Measurements from ENCODE around the gene BCL7A.
"Not testable (repeated sequence)": the region's sequence is repeated elsewhere in the genome, so short reads cannot be mapped to it uniquely, and the experiment has no call there.

The BCL7A gene

GRCh38 chr12:122054842-122055520 lies 33.3 kb downstream of the BCL7A start:
- no peak for DNase-seq (ENCODE audit: low read depth in 2 of 2)

GRCh38 chr12:122056406-122056805 lies 34.7 kb downstream of the BCL7A start:
- DNase-seq (ENCODE audit: low read depth in 2 of 2), result not testable (repeated sequence)

- no peak for DNase-seq (ENCODE audit: low read depth in 2 of 2)
These were observed 35.5 kb downstream of the BCL7A start for GRCh38 chr12:122057007-122057735.

GRCh38 chr12:122057769-122058168 lies 36.1 kb downstream of the BCL7A start:
- no peak for DNase-seq (ENCODE audit: low read depth in 2 of 2)

- DNase-seq (ENCODE audit: low read depth in 2 of 2), result no peak
These were observed 37.0 kb downstream of the BCL7A start for GRCh38 chr12:122058549-122059149.

GRCh38 chr12:122059203-122059960 lies 37.7 kb downstream of the BCL7A start:
- no peak for DNase-seq (ENCODE audit: low read depth in 2 of 2)

GRCh38 chr12:122060081-122060501 lies 38.4 kb downstream of the BCL7A start:
- DNase-seq (ENCODE audit: low read depth in 2 of 2), result no peak

GRCh38 chr12:122061253-122061652 lies 39.6 kb downstream of the BCL7A start:
- no peak for DNase-seq (ENCODE audit: low read depth in 2 of 2)

GRCh38 chr12:122062832-122063693 lies 41.4 kb downstream of the BCL7A start:
- no peak for DNase-seq (ENCODE audit: low read depth in 2 of 2)

- no peak for DNase-seq (ENCODE audit: low read depth in 2 of 2)
These were observed 42.0 kb downstream of the BCL7A start for GRCh38 chr12:122063694-122064024.

GRCh38 chr12:122064025-122064777 lies 42.5 kb downstream of the BCL7A start:
- DNase-seq (ENCODE audit: low read depth in 2 of 2), result no peak

GRCh38 chr12:122064780-122065588 lies 43.3 kb downstream of the BCL7A start:
- DNase-seq (ENCODE audit: low read depth in 2 of 2), result no peak

- no peak for DNase-seq (ENCODE audit: low read depth in 2 of 2)
These were observed 45.9 kb downstream of the BCL7A start for GRCh38 chr12:122067548-122067947.

GRCh38 chr12:122067966-122068365 lies 46.3 kb downstream of the BCL7A start:
- no peak for DNase-seq (ENCODE audit: low read depth in 2 of 2)

- DNase-seq (ENCODE audit: low read depth in 2 of 2), result no peak
These were observed 50.6 kb downstream of the BCL7A start for GRCh38 chr12:122072031-122072970.

GRCh38 chr12:122073815-122074214 lies 52.1 kb downstream of the BCL7A start:
- DNase-seq (ENCODE audit: low read depth in 2 of 2), result no peak

- no peak for DNase-seq (ENCODE audit: low read depth in 2 of 2)
These were observed 55.2 kb downstream of the BCL7A start for GRCh38 chr12:122076743-122077495.

All from stimulated activated CD4-positive, alpha-beta T cell treated with anti-CD3 and anti-CD28 coated beads, Interleukin-12 subunit alpha, Interleukin-12 subunit beta, amount 100 ng/mL, for 24 hours (primary cell).